ENCODE measurements around the gene ZNF358.
"Not testable (repeated sequence)": the region's sequence is repeated elsewhere in the genome, so short reads cannot be mapped to it uniquely, and the experiment has no call there.

Gene ZNF358

DNA sequence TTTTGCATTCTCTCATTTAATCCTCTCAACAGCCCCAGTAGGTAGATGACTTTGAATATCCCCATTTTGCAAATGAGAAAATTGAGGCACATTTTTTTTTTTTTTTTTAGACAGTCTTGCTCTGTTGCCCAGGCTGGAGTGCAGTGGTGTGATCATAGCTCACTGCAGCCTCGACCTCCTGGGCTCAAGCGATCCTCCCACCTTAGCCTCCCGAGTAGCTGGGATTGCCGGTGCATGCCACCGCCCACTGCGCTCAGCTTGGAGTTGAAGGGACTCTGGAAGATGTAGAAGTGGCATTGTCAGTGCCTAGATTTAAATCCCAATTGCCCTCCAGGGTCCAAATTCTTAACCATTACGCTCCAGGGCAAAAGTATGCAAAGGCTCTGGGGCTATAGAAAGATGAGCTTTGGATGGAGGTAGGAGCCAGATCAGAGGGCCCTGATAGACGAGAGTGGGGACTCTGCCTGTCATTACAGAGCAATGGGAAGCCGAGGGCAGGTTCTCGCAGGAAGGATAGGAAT is 5.7 kb downstream of the ZNF358 start:
- no peak for DNase-seq

DNA sequence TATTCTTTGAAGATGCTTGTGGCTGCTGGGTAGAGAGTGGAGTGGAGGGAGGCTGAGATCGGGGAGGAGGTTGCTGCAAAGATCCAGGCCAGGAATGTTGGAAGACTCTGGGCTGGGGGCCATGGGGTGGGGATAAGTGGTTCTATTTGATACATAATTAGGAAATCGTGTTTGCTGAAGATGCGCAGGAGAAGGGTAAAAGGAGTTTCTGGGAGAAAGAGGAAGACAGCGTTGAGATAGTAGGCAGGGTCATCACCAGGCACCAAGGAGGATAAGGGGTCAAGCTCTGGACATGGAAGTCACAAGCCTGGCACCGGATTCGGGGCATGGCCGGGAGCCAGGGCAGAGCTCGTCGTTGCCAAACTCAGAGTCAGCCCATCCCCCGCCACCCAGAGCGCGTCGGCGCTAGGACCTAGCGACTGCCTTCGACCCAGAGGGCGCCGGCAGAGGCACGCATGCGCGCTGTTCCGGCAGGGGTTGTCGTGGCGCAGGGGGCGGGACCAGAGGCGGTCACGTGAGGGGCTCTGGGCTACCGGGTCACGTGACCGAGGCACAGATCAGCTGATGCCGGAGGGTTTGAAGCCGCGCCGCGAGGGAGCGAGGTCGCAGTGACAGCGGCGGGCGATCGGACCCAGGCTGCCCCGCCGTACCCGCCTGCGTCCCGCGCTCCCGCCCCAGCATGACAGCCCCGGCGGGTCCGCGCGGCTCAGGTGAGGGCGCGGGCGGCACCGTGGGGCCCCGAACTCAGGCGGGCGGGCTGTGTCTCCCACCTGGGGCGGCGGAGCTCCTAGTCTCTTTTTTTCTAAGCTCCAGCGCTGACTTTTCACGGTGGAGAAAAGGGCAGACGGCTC is 6.4 kb downstream of the ZNF358 start, which contains the start of gene MCOLN1:
Gene MCOLN1, plus strand, starts transcription at position 553 of the 851 bp plus-strand sequence. Its CDS starts 127 bp downstream, at position 680.
- DNase-seq, result peak; percentile 93 to 99

- DNase-seq, result no peak
These were observed 7.2 kb downstream of the ZNF358 start for GRCh38 chr19:7522923-7523667.

DNA sequence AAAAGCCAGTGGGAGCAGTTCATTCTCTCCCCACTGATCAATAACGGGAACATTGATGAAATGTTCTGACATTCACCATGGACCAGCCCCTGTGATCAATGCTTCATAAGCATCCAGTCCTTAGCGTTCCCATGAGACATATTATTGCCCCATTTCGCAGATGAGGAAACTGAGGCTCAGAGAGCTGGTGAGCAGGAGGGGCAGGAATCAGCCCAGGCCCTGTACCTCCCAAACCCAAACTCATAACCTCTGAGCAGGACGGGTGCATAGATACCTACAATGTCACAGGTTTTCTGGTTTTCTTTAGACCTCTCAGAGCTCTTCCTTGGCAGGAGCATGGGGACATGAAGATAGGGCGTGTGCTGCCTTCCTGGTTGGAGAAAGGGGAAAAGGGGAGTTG is 8.6 kb downstream of the ZNF358 start:
- no peak for DNase-seq

DNA sequence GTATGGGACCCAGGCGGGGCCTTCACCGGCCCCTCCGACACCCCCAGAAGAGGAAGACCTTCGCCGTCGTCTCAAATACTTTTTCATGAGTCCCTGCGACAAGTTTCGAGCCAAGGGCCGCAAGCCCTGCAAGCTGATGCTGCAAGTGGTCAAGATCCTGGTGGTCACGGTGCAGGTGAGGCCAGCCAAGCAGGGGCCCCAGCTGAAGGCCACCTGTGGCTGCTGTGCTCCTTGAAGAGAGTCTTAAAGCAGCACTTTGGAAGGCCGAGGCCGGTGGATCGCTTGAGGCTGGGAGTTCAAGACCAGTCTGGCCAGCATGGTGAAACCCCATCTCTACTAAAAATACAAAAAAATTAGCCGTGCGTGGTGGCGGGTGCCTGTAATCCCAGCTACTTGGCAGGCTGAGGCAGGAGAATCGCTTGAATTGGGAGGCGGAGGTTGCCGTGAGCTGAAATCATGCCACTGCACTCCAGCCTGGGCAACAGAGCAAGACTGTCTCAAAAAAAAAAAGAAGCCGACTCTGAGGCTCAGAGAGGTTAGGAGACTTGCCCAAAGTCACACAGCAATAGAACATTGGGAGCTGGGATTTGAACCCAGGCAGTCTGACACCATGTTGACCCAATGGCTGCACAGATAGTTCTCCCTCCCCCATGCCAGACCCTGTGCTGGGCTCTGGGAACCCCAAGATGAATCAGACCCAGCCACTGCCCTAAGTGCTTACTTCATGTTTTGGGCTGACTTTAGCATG is 9.3 kb downstream of the ZNF358 start:
- no peak for DNase-seq

GRCh38 chr19:7526059-7526929 is 10.4 kb downstream of the ZNF358 start:
- DNase-seq, result no peak

- DNase-seq, result no peak
These were observed 11.8 kb downstream of the ZNF358 start for GRCh38 chr19:7527516-7528191.

- DNase-seq, result no peak
These were observed 12.3 kb downstream of the ZNF358 start for GRCh38 chr19:7528192-7528519.

- no peak for DNase-seq
These were observed 12.8 kb downstream of the ZNF358 start for GRCh38 chr19:7528522-7529245.

DNA sequence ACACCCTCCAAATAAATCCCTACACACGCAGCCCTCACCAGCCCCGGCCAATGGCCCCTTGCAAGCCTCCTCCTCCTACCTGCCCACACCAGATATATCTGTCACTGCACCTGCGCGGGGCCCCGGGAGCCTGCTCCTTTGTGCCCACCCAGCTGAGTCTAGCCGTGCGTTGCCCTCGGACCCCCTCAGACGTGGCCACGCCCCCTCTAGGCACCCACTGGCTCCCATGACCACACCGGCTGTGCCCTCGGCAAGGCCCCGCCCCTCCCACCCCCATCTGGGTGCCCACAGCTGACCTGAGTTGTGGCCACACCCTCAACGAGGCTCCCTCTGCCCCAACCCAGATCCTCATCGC is 13.3 kb downstream of the ZNF358 start:
- DNase-seq, result no peak

DNA sequence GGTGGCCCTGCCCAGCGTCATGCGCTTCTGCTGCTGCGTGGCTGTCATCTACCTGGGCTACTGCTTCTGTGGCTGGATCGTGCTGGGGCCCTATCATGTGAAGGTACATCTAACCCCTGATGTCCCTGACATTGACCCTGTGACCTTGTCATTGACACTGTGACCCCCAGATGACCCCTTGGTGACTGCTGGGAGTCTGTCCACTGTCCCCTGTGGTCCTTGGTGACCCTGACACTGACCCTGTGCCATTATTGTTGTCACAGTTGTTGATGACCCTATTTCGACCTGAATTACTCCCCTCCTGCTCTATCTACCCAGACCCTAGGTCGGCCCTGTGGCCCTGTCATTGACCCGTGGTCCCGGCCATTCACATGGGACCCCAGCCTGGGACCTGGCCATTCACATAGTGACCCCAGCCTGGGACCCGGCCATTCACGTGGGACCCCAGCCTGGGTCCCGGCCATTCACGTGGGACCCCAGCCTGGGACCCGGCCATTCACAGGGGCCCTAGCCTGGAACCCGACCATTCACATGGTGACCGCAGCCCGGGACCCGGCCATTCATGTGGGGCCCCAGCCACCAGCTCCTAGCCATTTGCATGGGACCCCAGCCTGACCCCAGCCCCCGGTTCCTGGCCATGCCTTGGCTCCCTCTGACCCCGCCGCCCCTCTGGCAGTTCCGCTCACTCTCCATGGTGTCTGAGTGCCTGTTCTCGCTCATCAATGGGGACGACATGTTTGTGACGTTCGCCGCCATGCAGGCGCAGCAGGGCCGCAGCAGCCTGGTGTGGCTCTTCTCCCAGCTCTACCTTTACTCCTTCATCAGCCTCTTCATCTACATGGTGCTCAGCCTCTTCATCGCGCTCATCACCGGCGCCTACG is 13.9 kb downstream of the ZNF358 start:
- no peak for DNase-seq

DNA sequence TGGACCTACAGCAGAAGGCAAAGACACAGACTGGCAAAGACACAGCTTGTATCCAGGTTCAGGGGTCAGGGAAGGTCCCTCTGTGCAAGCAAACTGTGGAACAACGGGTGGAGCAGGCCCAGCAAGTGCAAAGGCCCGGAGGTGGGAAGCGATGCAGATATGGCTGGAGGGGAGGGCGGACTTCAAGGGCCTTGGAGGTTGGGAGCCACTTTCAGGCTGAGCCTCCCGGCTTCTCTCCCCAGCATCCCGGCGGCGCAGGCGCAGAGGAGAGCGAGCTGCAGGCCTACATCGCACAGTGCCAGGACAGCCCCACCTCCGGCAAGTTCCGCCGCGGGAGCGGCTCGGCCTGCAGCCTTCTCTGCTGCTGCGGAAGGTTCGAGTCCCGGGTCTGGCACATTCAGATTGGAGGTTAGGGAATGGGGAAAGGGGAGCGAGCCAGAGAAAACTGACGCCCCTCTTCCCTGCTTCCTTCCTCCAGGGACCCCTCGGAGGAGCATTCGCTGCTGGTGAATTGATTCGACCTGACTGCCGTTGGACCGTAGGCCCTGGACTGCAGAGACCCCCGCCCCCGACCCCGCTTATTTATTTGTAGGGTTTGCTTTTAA is 17.5 kb downstream of the ZNF358 start:
- DNase-seq, result no peak

DNA sequence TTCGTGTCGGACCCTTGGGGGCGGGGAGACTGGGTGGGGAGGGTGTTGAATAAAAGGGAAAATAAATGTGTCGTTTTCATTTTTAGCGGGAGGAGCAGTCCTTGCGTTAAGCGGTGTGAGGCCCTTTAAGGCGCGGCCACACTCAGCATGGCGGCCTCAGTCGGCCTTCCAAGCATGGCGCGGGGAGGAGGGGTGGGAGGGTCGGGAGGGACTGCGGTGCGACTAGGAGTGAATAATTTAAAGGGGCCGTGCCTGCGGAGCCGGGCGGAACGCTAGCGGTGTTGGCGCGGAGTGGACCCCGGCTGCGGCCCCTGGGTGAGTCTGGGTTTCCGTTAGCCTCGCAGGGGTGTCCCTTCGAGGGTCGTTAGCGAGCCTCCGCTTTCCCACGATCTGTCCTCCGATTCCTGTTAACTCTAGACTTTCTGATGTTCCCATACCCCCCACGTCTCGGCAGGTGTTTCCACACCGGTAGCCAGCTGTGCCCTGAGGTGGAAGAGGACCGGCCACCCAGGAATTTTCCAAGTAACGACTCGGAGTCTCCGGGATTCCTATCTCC is 18.1 kb downstream of the ZNF358 start:
- DNase-seq, result peak; percentile 55 to 88

DNA sequence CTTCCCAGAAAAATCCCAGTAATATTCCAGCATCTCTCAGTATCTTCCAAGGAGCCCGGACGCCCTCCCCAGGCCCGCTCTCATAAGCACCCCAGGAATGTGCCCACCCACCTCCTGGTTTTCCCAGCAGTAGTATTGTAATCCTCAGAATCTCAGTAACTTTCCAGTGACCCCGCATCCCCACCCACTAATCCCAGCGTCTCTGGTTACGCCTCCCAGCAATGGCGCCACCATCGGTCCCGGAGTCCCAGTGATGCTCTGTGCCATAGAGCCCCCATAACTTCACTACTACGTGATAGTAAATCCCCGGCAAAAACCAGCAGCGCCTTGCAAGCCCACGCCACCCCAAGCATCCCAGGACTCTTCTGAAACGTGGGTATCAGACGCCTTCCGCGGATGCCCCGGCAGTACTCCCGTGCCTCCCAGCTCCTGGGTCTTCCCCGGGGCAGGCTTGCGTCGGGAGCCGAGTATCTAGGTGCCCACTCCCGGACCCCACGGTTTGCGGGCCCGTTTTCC is 18.7 kb downstream of the ZNF358 start:
- DNase-seq, result peak in 1 of 2 experiments; percentile 29

DNA sequence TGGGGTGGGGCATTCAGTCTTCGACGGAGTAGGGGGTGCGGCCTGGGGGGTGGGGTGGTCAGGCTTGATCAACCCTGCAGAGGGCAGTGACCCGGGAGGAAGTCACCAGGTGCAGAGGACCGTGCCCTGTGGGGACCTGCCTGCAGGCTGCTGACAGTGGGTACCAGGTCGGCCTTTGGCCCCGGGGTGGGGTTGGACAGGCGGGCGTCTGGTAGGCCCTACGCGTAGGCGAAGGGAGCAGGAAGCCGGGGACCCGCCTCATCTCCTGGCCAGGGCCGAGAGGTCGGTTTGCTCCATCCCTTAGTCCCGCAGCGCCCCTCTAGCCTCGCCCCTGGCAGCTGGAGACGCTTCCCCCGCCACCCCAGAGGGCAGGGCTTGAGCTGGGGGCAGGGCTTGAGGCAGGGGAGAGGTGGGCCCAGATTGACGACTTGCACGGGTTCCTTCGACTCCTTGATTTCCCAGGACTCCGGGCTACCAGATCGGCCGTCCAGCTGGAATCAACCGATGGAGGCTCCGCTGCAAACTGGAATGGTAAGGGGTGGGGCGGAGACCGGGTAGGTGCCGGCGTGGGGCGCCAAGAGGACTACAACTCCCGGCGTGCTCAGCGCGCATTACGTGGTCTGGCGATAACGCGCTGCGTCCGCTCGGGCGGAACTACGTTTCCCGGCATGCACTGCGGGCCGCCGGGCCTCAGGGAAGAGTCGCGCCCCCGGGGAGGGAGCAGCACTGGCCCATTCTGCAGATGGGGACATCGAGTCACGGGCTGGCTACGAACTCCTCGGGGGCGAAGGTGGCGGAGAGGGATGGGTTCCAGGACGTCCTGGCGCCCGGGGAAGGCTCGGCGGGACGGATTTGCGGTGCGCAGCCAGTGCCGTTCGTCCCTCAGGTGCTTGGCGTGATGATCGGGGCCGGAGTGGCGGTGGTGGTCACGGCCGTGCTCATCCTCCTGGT is 19.4 kb downstream of the ZNF358 start, which contains the start of gene PNPLA6:
Gene PNPLA6, plus strand, starts transcription at position 671 of the 951 bp plus-strand sequence. Its CDS starts 72 bp downstream, at position 743.
- peak; percentile 88 to 96 for DNase-seq

DNA sequence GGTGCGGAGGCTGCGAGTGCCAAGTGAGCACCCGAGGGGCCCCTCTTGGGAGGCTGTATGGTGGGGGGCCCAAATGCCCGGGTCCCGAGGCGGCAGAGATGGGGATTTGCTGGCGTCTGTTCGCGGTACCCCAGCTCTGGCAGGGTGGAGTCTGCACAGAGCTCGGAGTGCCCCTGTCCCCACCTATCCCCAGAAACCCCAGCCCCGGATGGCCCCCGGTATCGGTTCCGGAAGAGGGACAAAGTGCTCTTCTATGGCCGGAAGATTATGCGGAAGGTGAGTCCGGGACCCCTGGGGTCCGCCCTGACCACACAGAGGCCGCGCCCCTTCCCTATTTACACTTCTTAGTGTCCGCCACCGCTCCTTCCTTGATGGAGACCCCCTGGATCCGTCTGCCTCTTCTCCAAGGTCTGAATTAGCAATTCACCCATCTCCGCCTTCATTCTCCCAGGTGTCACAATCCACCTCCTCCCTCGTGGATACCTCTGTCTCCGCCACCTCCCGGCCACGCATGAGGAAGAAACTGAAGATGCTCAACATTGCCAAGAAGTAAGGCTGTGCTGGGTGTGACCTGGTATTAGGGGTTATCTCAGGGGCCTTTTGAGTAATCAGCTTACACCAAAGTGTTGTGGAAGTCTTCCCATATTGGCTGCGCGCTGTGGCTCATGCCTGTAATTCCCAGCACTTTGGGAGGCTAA is 20.2 kb downstream of the ZNF358 start:
- DNase-seq, result no peak

DNA sequence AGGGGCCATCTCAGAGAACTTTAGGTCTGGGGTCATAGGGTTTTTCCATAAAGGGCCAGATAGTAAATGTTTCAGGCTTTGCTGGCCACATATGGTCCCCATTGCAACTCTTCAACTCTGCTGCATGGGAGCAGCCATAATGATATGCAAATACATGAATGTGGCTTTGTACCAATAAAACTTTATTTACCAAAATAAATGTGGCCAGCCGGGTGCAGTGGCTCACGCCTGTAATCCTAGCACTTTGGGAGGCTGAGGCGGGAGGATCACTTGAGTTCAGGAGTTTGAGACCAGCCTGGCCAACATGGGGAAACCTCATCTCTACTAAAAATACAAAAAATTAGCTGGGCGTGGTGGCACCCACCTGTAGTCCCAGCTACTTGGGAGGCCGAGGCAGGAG is 23.1 kb downstream of the ZNF358 start:
- DNase-seq, result not testable (repeated sequence)

Data from NCI-H446 (cell line).